ENCODE results near the gene PRDM16. TPM values are rescaled to one million over a fixed set of nuclear protein-coding genes. Genes with fewer than 3 reads are reported as not detected.

Gene PRDM16
- total RNA-seq, 4 donors from 2014 or later = 0.41 to 0.95 TPM; not detected in 2

- no peak overlapping the region for H3K4me3 ChIP-seq
- intact Hi-C loops (cut with DNase I; ENCODE audit: low total_unique reads) = no loop called here
- in situ Hi-C loops (cut with MboI; ENCODE audit: low pct_ligation_motif_present in 1 of 4, low pct_unique_long_range_greater_than_20kb in 1 of 4, low sequenced_read_pairs in 3 of 4) = loop anchor here in 3 of 4 donors (25.0 kb wide), 2 partner anchors 390 to 415 kb away; no protein-coding TSS in a partner anchor
- H3K9me3 ChIP-seq = no peaks in the 10 kb centered on the region
- 86% methylated on average over 22 of the region's 28 CpGs; no CpG with 5 or more reads in 1 of the 2 donors for WGBS, 2 donors (ENCODE audit: low coverage in 1 of 2)
- peaks cover 19% of the 10 kb centered on the region for H3K27me3 ChIP-seq
- TF ChIP-seq EP300 (IDR thresholded peaks at IDR 0.05; ENCODE audit: low read depth) (no peak), CTCF (IDR thresholded peaks at IDR 0.05) (no peak), POLR2AphosphoS5 (IDR thresholded peaks at IDR 0.05) (no peak), POLR2A (IDR thresholded peaks at IDR 0.05) (no peak)
- no peak overlapping the region for H3K27ac ChIP-seq
- no peaks in the 10 kb centered on the region for H3K4me1 ChIP-seq
- no peaks in the 10 kb centered on the region for H3K36me3 ChIP-seq
- peak; percentile 4 for DNase-seq
Observed at GRCh38 chr1:3021801-3022401, 47.1 kb upstream of the PRDM16 start.

- intact Hi-C loops (cut with DNase I; ENCODE audit: low total_unique reads) = no loop called here
- DNase-seq = peak; percentile 2
Observed at GRCh38 chr1:3022511-3022973, 46.5 kb upstream of the PRDM16 start.

GRCh38 chr1:3022976-3023375, 46.0 kb upstream of the PRDM16 start:
- TF ChIP-seq EP300 (IDR thresholded peaks at IDR 0.05; ENCODE audit: low read depth) (no peak), POLR2A (IDR thresholded peaks at IDR 0.05) (no peak), POLR2AphosphoS5 (IDR thresholded peaks at IDR 0.05) (no peak), CTCF (IDR thresholded peaks at IDR 0.05) (no peak)
- 57 to 64% methylated on average over 2 to 14 of the region's 14 CpGs for WGBS, 2 donors (ENCODE audit: low coverage in 1 of 2)
- no peak for DNase-seq
- Histone ChIP-seq H3K4me3 (no peak overlapping the region), H3K9me3 (no peaks in the 10 kb centered on the region), H3K27me3 (peaks cover 11% of the 10 kb centered on the region), H3K27ac (no peak overlapping the region), H3K36me3 (no peaks in the 10 kb centered on the region), H3K4me1 (no peaks in the 10 kb centered on the region)
- in situ Hi-C loops (cut with MboI; ENCODE audit: low pct_ligation_motif_present in 1 of 4, low pct_unique_long_range_greater_than_20kb in 1 of 4, low sequenced_read_pairs in 3 of 4) = loop anchor here in 3 of 4 donors (25.0 kb wide), 2 partner anchors 389 to 414 kb away; no protein-coding TSS in a partner anchor
- intact Hi-C loops (cut with DNase I; ENCODE audit: low total_unique reads) = no loop called here

More at GRCh38 chr1:3022511-3022973, 46.5 kb upstream of the PRDM16 start:
- Histone ChIP-seq H3K27ac (no peak overlapping the region), H3K9me3 (no peaks in the 10 kb centered on the region), H3K4me1 (no peaks in the 10 kb centered on the region), H3K27me3 (peaks cover 13% of the 10 kb centered on the region), H3K36me3 (no peaks in the 10 kb centered on the region), H3K4me3 (no peak overlapping the region)
- WGBS, 2 donors (ENCODE audit: low coverage in 1 of 2) = 89% methylated on average over 18 of the region's 18 CpGs; no CpG with 5 or more reads in 1 of the 2 donors
- no peak for TF ChIP-seq POLR2A (IDR thresholded peaks at IDR 0.05)
- in situ Hi-C loops (cut with MboI; ENCODE audit: low pct_ligation_motif_present in 1 of 4, low pct_unique_long_range_greater_than_20kb in 1 of 4, low sequenced_read_pairs in 3 of 4) = loop anchor here in 3 of 4 donors (25.0 kb wide), 2 partner anchors 390 to 415 kb away; no protein-coding TSS in a partner anchor

- in situ Hi-C loops (cut with MboI; ENCODE audit: low pct_ligation_motif_present in 1 of 4, low pct_unique_long_range_greater_than_20kb in 1 of 4, low sequenced_read_pairs in 3 of 4) = loop anchor here in 3 of 4 donors (25.0 kb wide), 2 partner anchors 388 to 413 kb away; no protein-coding TSS in a partner anchor
- H3K4me3 ChIP-seq = no peak overlapping the region
- no peaks in the 10 kb centered on the region for H3K4me1 ChIP-seq
- intact Hi-C loops (cut with DNase I; ENCODE audit: low total_unique reads) = no loop called here
- TF ChIP-seq EP300 (IDR thresholded peaks at IDR 0.05; ENCODE audit: low read depth) (no peak), CTCF (IDR thresholded peaks at IDR 0.05) (peak in 1 of 5 experiments; percentile 14)
- no peaks in the 10 kb centered on the region for H3K36me3 ChIP-seq
- no peaks in the 10 kb centered on the region for H3K9me3 ChIP-seq
- DNase-seq = no peak
- H3K27ac ChIP-seq = no peak overlapping the region
- H3K27me3 ChIP-seq = peaks cover 13% of the 10 kb centered on the region
- 64 to 73% methylated on average over 6 to 9 of the region's 9 CpGs for WGBS, 2 donors (ENCODE audit: low coverage in 1 of 2)
Observed at GRCh38 chr1:3024019-3024418, 45.0 kb upstream of the PRDM16 start.
